ENCODE results near the gene KDM5A.

DNA sequence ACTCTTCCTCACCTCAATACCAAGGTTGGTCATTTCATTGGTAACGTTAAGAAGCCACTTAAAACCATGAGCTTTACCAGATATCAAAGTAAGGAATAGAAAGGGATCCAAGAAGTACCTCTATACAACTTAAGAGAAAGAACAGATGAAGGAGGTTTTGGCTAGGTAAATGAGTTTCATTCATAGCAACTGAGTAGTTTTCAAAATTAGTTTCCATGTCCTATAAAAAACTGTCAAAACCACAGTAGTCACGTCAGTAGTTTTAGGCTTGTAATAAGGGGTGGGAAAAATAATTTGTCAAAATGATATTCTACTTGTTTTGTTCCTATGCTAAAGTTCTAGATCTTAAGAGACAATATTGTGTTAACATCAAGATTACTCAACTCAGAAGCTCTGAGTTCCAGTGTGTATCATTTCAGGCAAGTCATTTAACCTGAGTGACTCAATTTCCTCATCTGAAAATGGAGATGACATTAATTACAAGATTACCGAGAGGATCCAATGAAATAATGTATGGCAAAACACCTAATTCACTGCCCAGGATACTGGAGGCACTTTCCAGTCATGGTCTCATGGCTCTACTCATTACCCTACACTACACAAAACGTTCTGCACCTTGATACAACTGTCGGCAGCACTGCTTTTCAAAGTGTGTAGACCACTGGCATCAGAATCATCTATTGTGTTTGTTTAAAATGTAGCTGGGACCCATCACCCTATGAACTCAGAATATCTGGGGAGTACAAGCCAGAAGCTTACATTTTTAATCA lies 102.4 kb downstream of the KDM5A start:
- TF ChIP-seq SUZ12 (IDR thresholded peaks at IDR 0.05; ENCODE audit: extremely low read depth, insufficient read depth, insufficient read length), result no peak
- no peak for TF ChIP-seq YY1 (IDR thresholded peaks at IDR 0.05; ENCODE audit: insufficient read depth, insufficient read length)

All from NT2/D1 (cell line).